IMR-90 (cell line): ENCODE measurements around the gene PLA2G2D. TPM values are rescaled to one million over a fixed set of nuclear protein-coding genes. Genes with fewer than 3 reads are reported as not detected.

Experiments used
- ATAC-seq: fragments of 200-7000 bp; cut with Tn5 transposase; 2 replicates; pipeline ENCODE4 v1.9.1; 2020; ENCODE audit warnings: low read depth, mild to moderate bottlenecking, moderate library complexity
- BruUV-seq: library from RNA; stranded (reverse); fragments of 400-500 nt; replicated peaks from 2 replicates; lab custom pipeline; 2021; lab: Mats Ljungman, UMichigan
- CTCF ChIA-PET: fragments of 300-600 bp; formaldehyde crosslinking; extraction: SDS; loops from one replicate; lab custom pipeline; 2021; ENCODE audit warnings: antibody characterized with exemption; lab: Yijun Ruan, JAX
- POLR2A ChIA-PET: fragments of 300-600 bp; sonication (Branson Sonifier 250); formaldehyde crosslinking; loops from one replicate; lab custom pipeline; 2022; ENCODE audit warnings: antibody characterized with exemption; ENCODE audit not compliant: unreplicated experiment; lab: Charles Lee
- DNase-seq: peaks from one replicate; pipeline ENCODE4 v3.0.0; 2013
- H2AFZ ChIP-seq: replicated peaks from 2 replicates; pipeline ENCODE3; 2013; ENCODE audit warnings: low read length, mild to moderate bottlenecking; ENCODE audit not compliant: poor library complexity
- H2AK5ac ChIP-seq: 2 replicates; pipeline ENCODE4 v1.6.1; 2013; ENCODE audit warnings: low read depth, low read length, inconsistent platforms
- H2AK9ac ChIP-seq: replicated peaks from 2 replicates; pipeline ENCODE3; 2013; ENCODE audit warnings: mild to moderate bottlenecking, low read depth, low read length, moderate library complexity; ENCODE audit not compliant: poor library complexity
- H2BK120ac ChIP-seq: 2 replicates; pipeline ENCODE4 v1.6.1; 2013; ENCODE audit warnings: low read depth, low read length, inconsistent platforms
- H2BK15ac ChIP-seq: 3 replicates; pipeline ENCODE4 v1.6.1; 2013; ENCODE audit warnings: low read depth, low read length, inconsistent platforms
- H2BK20ac ChIP-seq: 2 replicates; pipeline ENCODE4 v1.6.1; 2013; ENCODE audit warnings: low read depth, mild to moderate bottlenecking, inconsistent platforms, low read length, moderate library complexity
- H2BK5ac ChIP-seq: 2 replicates; pipeline ENCODE4 v1.6.1; 2013; ENCODE audit warnings: mild to moderate bottlenecking, low read depth, low read length, inconsistent platforms; ENCODE audit not compliant: poor library complexity, severe bottlenecking
- H3K14ac ChIP-seq: replicated peaks from 2 replicates; pipeline ENCODE4 v1.6.1; 2013; ENCODE audit warnings: low read depth, low read length, inconsistent platforms
- H3K18ac ChIP-seq: 2 replicates; pipeline ENCODE4 v1.6.1; 2013; ENCODE audit warnings: low read depth, low read length, control low read depth
- H3K23ac ChIP-seq: 2 replicates; pipeline ENCODE4 v1.6.1; 2013; ENCODE audit warnings: low read depth, low read length, inconsistent platforms
- H3K27ac ChIP-seq: 2 replicates; pipeline ENCODE4 v1.5.1; 2013; ENCODE audit warnings: mild to moderate bottlenecking, control low read depth, low read length; ENCODE audit not compliant: insufficient read depth
- H3K27me3 ChIP-seq: 2 replicates; pipeline ENCODE4 v1.6.1; 2013; ENCODE audit warnings: low read length; ENCODE audit not compliant: control insufficient read depth, insufficient read depth
- H3K36me3 ChIP-seq: 2 replicates; pipeline ENCODE4 v1.6.1; 2013; ENCODE audit warnings: low read length, mixed read lengths; ENCODE audit not compliant: control insufficient read depth, insufficient read depth
- H3K4ac ChIP-seq: 2 replicates; pipeline ENCODE4 v1.6.1; 2013; ENCODE audit warnings: low read depth, low read length, inconsistent platforms
- H3K4me1 ChIP-seq: 2 replicates; pipeline ENCODE4 v1.6.1; 2013; ENCODE audit warnings: low read length, mixed read lengths; ENCODE audit not compliant: control insufficient read depth, insufficient read depth
- H3K4me2 ChIP-seq: 2 replicates; pipeline ENCODE4 v1.6.1; 2013; ENCODE audit warnings: low read depth, mild to moderate bottlenecking, control low read depth, low read length, moderate library complexity
- H3K4me3 ChIP-seq: 2 replicates; pipeline ENCODE4 v1.5.1; 2013; ENCODE audit warnings: low read depth, mild to moderate bottlenecking, control low read depth, low read length, moderate library complexity; ENCODE audit not compliant: insufficient read depth
- H3K56ac ChIP-seq: 2 replicates; pipeline ENCODE4 v1.6.1; 2013; ENCODE audit warnings: low read length, inconsistent platforms; ENCODE audit not compliant: insufficient read depth; ENCODE audit errors: extremely low read depth
- H3K79me1 ChIP-seq, 2 experiments: 2 replicates each; pipeline ENCODE4 v1.6.1; 2013; ENCODE audit warnings: low read length in 2 of 2, inconsistent platforms in 1 of 2, low read depth in 1 of 2
- H3K9ac ChIP-seq: 2 replicates; pipeline ENCODE4 v1.6.1; 2013; ENCODE audit warnings: low read depth, low read length, control low read depth
- H3K9me1 ChIP-seq: 2 replicates; pipeline ENCODE4 v1.6.1; 2013; ENCODE audit warnings: low read length, inconsistent platforms; ENCODE audit not compliant: insufficient read depth
- H3K9me3 ChIP-seq: 2 replicates; pipeline ENCODE4 v1.6.1; 2013; ENCODE audit warnings: low read length; ENCODE audit not compliant: control insufficient read depth, insufficient read depth
- H4K20me1 ChIP-seq: 2 replicates; pipeline ENCODE4 v1.6.1; 2013; ENCODE audit warnings: low read length, inconsistent platforms; ENCODE audit not compliant: insufficient read depth
- H4K5ac ChIP-seq: 2 replicates; pipeline ENCODE4 v1.6.1; 2013; ENCODE audit warnings: mild to moderate bottlenecking, low read depth, low read length, control low read depth
- H4K8ac ChIP-seq, 2 experiments: 2 replicates each; pipeline ENCODE4 v1.6.1; 2013; ENCODE audit warnings: low read depth in 2 of 2, low read length in 2 of 2, control low read depth in 1 of 2, inconsistent platforms in 1 of 2
- H4K91ac ChIP-seq: 2 replicates; pipeline ENCODE4 v1.6.1; 2013; ENCODE audit warnings: low read depth, low read length, inconsistent platforms; ENCODE audit not compliant: insufficient read depth
- BHLHE40 ChIP-seq: fragments of 150-350 bp; IDR thresholded peaks from 2 replicates; pipeline ENCODE4 v1.6.1; 2016; ENCODE audit warnings: mild to moderate bottlenecking, low read depth, low read length
- CEBPB ChIP-seq: IDR thresholded peaks from 2 replicates; pipeline ENCODE4 v1.6.1; 2012; ENCODE audit warnings: low read depth, low read length, improper control_type of control experiment
- CHD1 ChIP-seq: IDR thresholded peaks from 2 replicates; pipeline ENCODE4 v1.6.1; 2012; ENCODE audit warnings: low read depth, low read length, improper control_type of control experiment
- FOS ChIP-seq: fragments of 150-350 bp; IDR thresholded peaks from 2 replicates; pipeline ENCODE4 v1.6.1; 2016; ENCODE audit warnings: low read depth, low read length
- MAFK ChIP-seq: IDR thresholded peaks from 2 replicates; pipeline ENCODE4 v1.6.1; 2012; ENCODE audit warnings: low read depth, low read length, improper control_type of control experiment
- MAZ ChIP-seq: IDR thresholded peaks from 2 replicates; pipeline ENCODE4 v1.6.1; 2012; ENCODE audit warnings: low read depth, mild to moderate bottlenecking, low read length, improper control_type of control experiment, moderate library complexity, borderline replicate concordance
- MXI1 ChIP-seq: IDR thresholded peaks from 2 replicates; pipeline ENCODE4 v1.6.1; 2012; ENCODE audit warnings: low read depth, mild to moderate bottlenecking, low read length, moderate library complexity, borderline replicate concordance
- NFE2L2 ChIP-seq: fragments of 150-350 bp; IDR thresholded peaks from 2 replicates; pipeline ENCODE4 v1.6.1; 2016; ENCODE audit warnings: low read depth, mild to moderate bottlenecking, low read length
- POLR2A ChIP-seq: IDR thresholded peaks from 2 replicates; pipeline ENCODE4 v1.6.1; 2012; ENCODE audit warnings: mild to moderate bottlenecking, low read depth, low read length
- RAD21 ChIP-seq: IDR thresholded peaks from 2 replicates; pipeline ENCODE4 v1.6.1; 2012; ENCODE audit warnings: low read length, improper control_type of control experiment
- RCOR1 ChIP-seq: IDR thresholded peaks from 2 replicates; pipeline ENCODE4 v1.6.1; 2012; ENCODE audit warnings: mild to moderate bottlenecking, low read length, improper control_type of control experiment; ENCODE audit not compliant: insufficient replicate concordance
- RFX5 ChIP-seq: IDR thresholded peaks from 2 replicates; pipeline ENCODE4 v1.8.0; 2012; ENCODE audit warnings: low read depth, mild to moderate bottlenecking, low read length, moderate library complexity
- SMC3 ChIP-seq: fragments of 150-350 bp; IDR thresholded peaks from 2 replicates; pipeline ENCODE4 v1.6.1; 2016; ENCODE audit warnings: low read depth, mild to moderate bottlenecking, antibody characterized with exemption, low read length, moderate library complexity
- WGBS, 2 experiments: methylation state at CpG; one replicate each; pipeline versions ENCODE4 v1.1.5 to v1.1.7; 2013; ENCODE audit warnings: missing lambda C conversion rate in 2 of 2; ENCODE audit not compliant: insufficient read length in 1 of 2; ENCODE audit errors: extremely low coverage in 2 of 2; 5-methylcytosine and 5-hydroxymethylcytosine counted together
- dilution Hi-C: fragments of 300-500 bp; cut with HindIII; formaldehyde crosslinking; loops from one replicate; pipeline ENCODE4 v1.14.3; 2018; ENCODE audit warnings: low sequenced_read_pairs; ENCODE audit not compliant: unreplicated experiment
- in situ Hi-C: fragments of 300-500 bp; cut with MboI; formaldehyde crosslinking; loops from 3 replicates; pipeline ENCODE4 v1.14.3; 2019; ENCODE audit warnings: low sequenced_read_pairs, inconsistent platforms, mixed read lengths
- intact Hi-C: fragments of 100-400 bp; cut with micrococcal nuclease; formaldehyde crosslinking; loops from 2 replicates; pipeline ENCODE4 v1.10.0; 2022
- polyA plus RNA-seq, 3 experiments: library from polyadenylated mRNA; depleted of rRNA; stranded (reverse); fragments of >200 nt; gene quantifications; 2 replicates each; pipeline ENCODE4 v1.2.3, GENCODE V29; 2012; ENCODE audit warnings: low replicate concordance in 1 of 3
- total RNA-seq: library from RNA; depleted of rRNA; stranded (reverse); fragments of >200 nt; gene quantifications from 2 replicates; pipeline ENCODE4 v1.2.3, GENCODE V29; 2012
- TF ChIP-seq, protein P1 (sequence below): conservative IDR thresholded peaks from 2 replicates; pipeline ENCODE4 v1.5.1; 2012; ENCODE audit warnings: mild to moderate bottlenecking, low read depth, low read length, improper control_type of control experiment
- TF ChIP-seq, protein P2 (sequence below): fragments of 150-350 bp; IDR thresholded peaks from 2 replicates; pipeline ENCODE4 v1.6.1; 2017; ENCODE audit warnings: mild to moderate bottlenecking, antibody characterized with exemption, low read length, low read depth
- TF ChIP-seq, protein P3 (sequence below): fragments of 150-350 bp; IDR thresholded peaks from 2 replicates; pipeline ENCODE4 v1.6.1; 2016; ENCODE audit warnings: low read depth, mild to moderate bottlenecking, low read length, moderate library complexity, borderline replicate concordance

PLA2G2D gene
- total and polyA plus RNA-seq, 2 of the 4 experiments (the other 2 are of a cell fraction): not detected

DNA sequence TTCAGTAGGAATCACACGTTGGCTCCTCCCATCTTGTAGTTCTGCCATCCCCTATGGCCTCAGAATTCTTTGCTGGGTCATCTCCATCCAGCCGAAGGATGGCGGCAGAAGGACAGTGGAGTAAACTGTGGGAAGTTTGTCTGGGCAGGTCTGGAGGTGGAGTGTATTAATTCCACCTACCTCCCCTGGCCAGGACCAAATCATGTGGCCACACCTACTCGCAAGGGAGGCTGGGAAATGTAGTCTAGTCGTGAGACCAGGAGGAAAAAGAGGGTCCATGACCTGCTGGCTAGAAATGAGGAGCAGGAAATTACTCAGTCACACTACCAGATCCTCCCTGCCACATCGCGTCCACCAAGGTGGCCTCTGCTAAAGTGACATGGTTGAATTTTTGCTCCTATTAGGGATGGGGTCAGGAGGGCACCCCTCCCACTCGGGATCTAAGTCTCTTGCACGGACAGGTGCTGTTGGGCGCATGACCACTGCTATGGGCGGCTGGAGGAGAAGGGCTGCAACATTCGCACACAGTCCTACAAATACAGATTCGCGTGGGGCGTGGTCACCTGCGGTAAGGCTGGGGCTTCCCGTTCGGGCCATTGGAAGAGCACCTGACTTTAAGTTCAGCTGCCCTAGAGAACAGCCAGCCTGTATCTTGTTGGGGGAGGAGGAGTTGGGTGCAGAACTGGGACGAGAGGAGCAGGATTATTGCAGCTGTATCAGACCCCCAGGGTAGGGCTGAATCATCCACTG is 29.8 kb downstream of the PLA2G2D start:
- intact Hi-C loops: no loop called here
- Histone ChIP-seq H4K20me1 (no peaks in the 10 kb centered on the region), H3K79me1 (no peaks in the 10 kb centered on the region), H3K9me1 (no peaks in the 10 kb centered on the region), H3K27me3 (peaks cover 30% of the 10 kb centered on the region), H4K8ac (no peak overlapping the region), H3K4me3 (no peak overlapping the region), H3K36me3 (no peaks in the 10 kb centered on the region), H3K9ac (no peak overlapping the region), H3K9me3 (no peaks in the 10 kb centered on the region), H3K14ac (no peak overlapping the region), H3K56ac (no peak overlapping the region), H3K4me2 (no peak overlapping the region), H2BK15ac (no peak overlapping the region), H2BK20ac (no peak overlapping the region), H2AK9ac (no peak overlapping the region), H2AK5ac (no peak overlapping the region), H2AFZ (no peak overlapping the region), H3K27ac (no peak overlapping the region), H3K4ac (no peak overlapping the region), H3K18ac (no peak overlapping the region), H2BK5ac (no peak overlapping the region), H2BK120ac (no peak overlapping the region), H4K5ac (no peak overlapping the region), H3K23ac (no peak overlapping the region), H4K91ac (no peak overlapping the region), H3K4me1 (no peaks in the 10 kb centered on the region)
- ChIA-PET POLR2A (no interaction called here), CTCF (no interaction called here)
- 67% methylated on average over 3 of the region's 19 CpGs; no CpG with 5 or more reads in 1 of the 2 experiments for WGBS, 2 experiments
- BruUV-seq: no TSS peak
- dilution Hi-C loops: no loop called here
- TF ChIP-seq RFX5 (no peak), POLR2A (no peak), BHLHE40 (no peak), MXI1 (no peak), NFE2L2 (no peak), CHD1 (no peak), CEBPB (no peak), RCOR1 (no peak), MAZ (no peak), FOS (no peak), SMC3 (no peak), MAFK (no peak), RAD21 (no peak)
- TF ChIP-seq, protein P1, sequence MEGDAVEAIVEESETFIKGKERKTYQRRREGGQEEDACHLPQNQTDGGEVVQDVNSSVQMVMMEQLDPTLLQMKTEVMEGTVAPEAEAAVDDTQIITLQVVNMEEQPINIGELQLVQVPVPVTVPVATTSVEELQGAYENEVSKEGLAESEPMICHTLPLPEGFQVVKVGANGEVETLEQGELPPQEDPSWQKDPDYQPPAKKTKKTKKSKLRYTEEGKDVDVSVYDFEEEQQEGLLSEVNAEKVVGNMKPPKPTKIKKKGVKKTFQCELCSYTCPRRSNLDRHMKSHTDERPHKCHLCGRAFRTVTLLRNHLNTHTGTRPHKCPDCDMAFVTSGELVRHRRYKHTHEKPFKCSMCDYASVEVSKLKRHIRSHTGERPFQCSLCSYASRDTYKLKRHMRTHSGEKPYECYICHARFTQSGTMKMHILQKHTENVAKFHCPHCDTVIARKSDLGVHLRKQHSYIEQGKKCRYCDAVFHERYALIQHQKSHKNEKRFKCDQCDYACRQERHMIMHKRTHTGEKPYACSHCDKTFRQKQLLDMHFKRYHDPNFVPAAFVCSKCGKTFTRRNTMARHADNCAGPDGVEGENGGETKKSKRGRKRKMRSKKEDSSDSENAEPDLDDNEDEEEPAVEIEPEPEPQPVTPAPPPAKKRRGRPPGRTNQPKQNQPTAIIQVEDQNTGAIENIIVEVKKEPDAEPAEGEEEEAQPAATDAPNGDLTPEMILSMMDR: no peak
- TF ChIP-seq, protein P2, sequence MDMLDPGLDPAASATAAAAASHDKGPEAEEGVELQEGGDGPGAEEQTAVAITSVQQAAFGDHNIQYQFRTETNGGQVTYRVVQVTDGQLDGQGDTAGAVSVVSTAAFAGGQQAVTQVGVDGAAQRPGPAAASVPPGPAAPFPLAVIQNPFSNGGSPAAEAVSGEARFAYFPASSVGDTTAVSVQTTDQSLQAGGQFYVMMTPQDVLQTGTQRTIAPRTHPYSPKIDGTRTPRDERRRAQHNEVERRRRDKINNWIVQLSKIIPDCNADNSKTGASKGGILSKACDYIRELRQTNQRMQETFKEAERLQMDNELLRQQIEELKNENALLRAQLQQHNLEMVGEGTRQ: no peak
- TF ChIP-seq, protein P3, sequence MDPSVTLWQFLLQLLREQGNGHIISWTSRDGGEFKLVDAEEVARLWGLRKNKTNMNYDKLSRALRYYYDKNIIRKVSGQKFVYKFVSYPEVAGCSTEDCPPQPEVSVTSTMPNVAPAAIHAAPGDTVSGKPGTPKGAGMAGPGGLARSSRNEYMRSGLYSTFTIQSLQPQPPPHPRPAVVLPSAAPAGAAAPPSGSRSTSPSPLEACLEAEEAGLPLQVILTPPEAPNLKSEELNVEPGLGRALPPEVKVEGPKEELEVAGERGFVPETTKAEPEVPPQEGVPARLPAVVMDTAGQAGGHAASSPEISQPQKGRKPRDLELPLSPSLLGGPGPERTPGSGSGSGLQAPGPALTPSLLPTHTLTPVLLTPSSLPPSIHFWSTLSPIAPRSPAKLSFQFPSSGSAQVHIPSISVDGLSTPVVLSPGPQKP: no peak
- in situ Hi-C loops: no loop called here
- ATAC-seq: no peak
- no peak for DNase-seq
